Neural cell (in vitro differentiated cells): ENCODE measurements around the gene MTMR3. TPM values are rescaled to one million over a fixed set of nuclear protein-coding genes. Genes with fewer than 3 reads are reported as not detected.

ENCODE experiments used
- H2AFZ ChIP-seq: fragments of 200-600, 300-800 bp; sonication (generic), shearing (Covaris generic); 2 replicates; pipeline ENCODE4 v1.6.0; 2014; ENCODE audit warnings: low read depth, mild to moderate bottlenecking, antibody characterized with exemption, low read length, moderate library complexity
- H3F3A ChIP-seq: fragments of 200-600 bp; shearing (Covaris generic); 2 replicates; pipeline ENCODE4 v1.6.1; 2016; ENCODE audit warnings: mild to moderate bottlenecking, moderate library complexity, mixed read lengths, antibody characterized with exemption, low read length; ENCODE audit not compliant: insufficient read depth, poor library complexity, severe bottlenecking
- H3K27ac ChIP-seq: fragments of 200-600, 300-800 bp; sonication (generic), shearing (Covaris generic); 2 replicates; pipeline ENCODE4 v1.5.1; 2014; ENCODE audit warnings: mild to moderate bottlenecking, low read length, moderate library complexity
- H3K27me3 ChIP-seq: fragments of 300-800, 200-600 bp; sonication (generic), shearing (Covaris generic); 2 replicates; pipeline ENCODE4 v1.6.0; 2014; ENCODE audit warnings: mild to moderate bottlenecking, low read depth, low read length, moderate library complexity; ENCODE audit not compliant: insufficient read depth
- H3K36me3 ChIP-seq: fragments of 300-800, 200-600 bp; sonication (generic), shearing (Covaris generic); 2 replicates; pipeline ENCODE4 v1.5.1; 2014; ENCODE audit warnings: mild to moderate bottlenecking, antibody characterized with exemption, low read length, moderate library complexity; ENCODE audit not compliant: insufficient read depth
- H3K4me2 ChIP-seq: fragments of 300-800, 200-600 bp; sonication (generic), shearing (Covaris generic); 2 replicates; pipeline ENCODE4 v1.6.0; 2014; ENCODE audit warnings: mild to moderate bottlenecking, low read length
- H3K4me3 ChIP-seq: fragments of 300-800, 200-600 bp; sonication (generic), shearing (Covaris generic); 2 replicates; pipeline ENCODE4 v1.5.1; 2014; ENCODE audit warnings: mild to moderate bottlenecking, low read length, moderate library complexity
- H3K79me2 ChIP-seq: fragments of 200-600 bp; shearing (Covaris generic); replicated peaks from 2 replicates; pipeline ENCODE4 v1.6.0; 2014; ENCODE audit warnings: mild to moderate bottlenecking, low read length, moderate library complexity; ENCODE audit not compliant: insufficient read depth
- H3K9ac ChIP-seq: fragments of 300-800, 200-600 bp; sonication (generic), shearing (Covaris generic); 2 replicates; pipeline ENCODE4 v1.6.1; 2016; ENCODE audit warnings: mild to moderate bottlenecking, low read length, mixed read lengths
- H3K9me2 ChIP-seq: fragments of 200-600 bp; shearing (Covaris generic); 2 replicates; pipeline ENCODE4 v1.6.1; 2016; ENCODE audit warnings: mild to moderate bottlenecking, low read length, mixed read lengths; ENCODE audit not compliant: insufficient read depth
- H3K9me3 ChIP-seq: fragments of 200-600, 300-800 bp; sonication (generic), shearing (Covaris generic); 2 replicates; pipeline ENCODE4 v1.6.1; 2016; ENCODE audit warnings: mild to moderate bottlenecking, mixed run types, low read length, moderate library complexity, mixed read lengths
- H4K20me1 ChIP-seq: fragments of 200-600 bp; shearing (Covaris generic); 2 replicates; pipeline ENCODE4 v1.6.1; 2016; ENCODE audit warnings: mild to moderate bottlenecking, mixed run types; ENCODE audit not compliant: insufficient read depth
- CTCF ChIP-seq: fragments of 450-650 bp; IDR thresholded peaks from 2 replicates; pipeline ENCODE4 v1.5.1; 2014; ENCODE audit warnings: antibody characterized with exemption, mild to moderate bottlenecking, moderate library complexity; ENCODE audit not compliant: poor library complexity, severe bottlenecking
- EP300 ChIP-seq: fragments of 450-650 bp; conservative IDR thresholded peaks from 2 replicates; pipeline ENCODE4 v1.6.1; 2014; ENCODE audit warnings: antibody characterized with exemption, mild to moderate bottlenecking, moderate library complexity; ENCODE audit not compliant: poor library complexity, severe bottlenecking
- EZH2 ChIP-seq: fragments of 200-600, 300-800 bp; shearing (Covaris generic), sonication (generic); IDR thresholded peaks from 2 replicates; pipeline ENCODE4 v1.6.1; 2014; ENCODE audit warnings: antibody characterized with exemption, low read length, borderline replicate concordance, mild to moderate bottlenecking; ENCODE audit not compliant: insufficient read depth, poor library complexity, severe bottlenecking
- MXI1 ChIP-seq: fragments of 450-650 bp; conservative IDR thresholded peaks from 2 replicates; pipeline ENCODE4 v1.6.1; 2014; ENCODE audit warnings: antibody characterized with exemption, mild to moderate bottlenecking; ENCODE audit not compliant: poor library complexity, severe bottlenecking
- POLR2AphosphoS5 ChIP-seq: IDR thresholded peaks from 2 replicates; pipeline ENCODE4 v1.6.1; 2012
- RAD21 ChIP-seq: fragments of 450-650 bp; conservative IDR thresholded peaks from 2 replicates; pipeline ENCODE4 v1.6.1; 2014; ENCODE audit warnings: antibody characterized with exemption, mild to moderate bottlenecking, moderate library complexity
- REST ChIP-seq: IDR thresholded peaks from 2 replicates; pipeline ENCODE4 v1.6.1; 2012; ENCODE audit warnings: borderline replicate concordance
- SMC3 ChIP-seq: fragments of 450-650 bp; conservative IDR thresholded peaks from 2 replicates; pipeline ENCODE4 v1.6.1; 2014; ENCODE audit warnings: antibody characterized with exemption, mild to moderate bottlenecking, moderate library complexity; ENCODE audit not compliant: poor library complexity
- TAF1 ChIP-seq: IDR thresholded peaks from 2 replicates; pipeline ENCODE4 v1.6.1; 2012; ENCODE audit warnings: low read depth
- polyA plus RNA-seq: library from polyadenylated mRNA; depleted of rRNA; stranded (reverse); fragments of >200 nt; gene quantifications from 2 replicates; pipeline ENCODE4 v1.2.3, GENCODE V29; 2014

MTMR3 gene
- polyA plus RNA-seq, 1 donor from 2014 or later: 46.7 TPM

- H3K4me2 ChIP-seq: no peak overlapping the region
- TF ChIP-seq RAD21 (no peak), REST (no peak), CTCF (no peak), EZH2 (no peak), POLR2AphosphoS5 (no peak), MXI1 (no peak), EP300 (no peak), TAF1 (no peak), SMC3 (no peak)
Measured at GRCh38 chr22:30043161-30043560, 160.2 kb downstream of the MTMR3 start.

GRCh38 chr22:30044369-30044768 lies 161.4 kb downstream of the MTMR3 start:
- Histone ChIP-seq H3K27ac (no peak overlapping the region), H2AFZ (no peak overlapping the region), H3K9ac (no peak overlapping the region), H3F3A (no peaks in the 10 kb centered on the region), H3K9me2 (no peaks in the 10 kb centered on the region), H3K9me3 (peaks cover 3% of the 10 kb centered on the region), H3K4me2 (no peak overlapping the region), H3K27me3 (no peaks in the 10 kb centered on the region), H3K4me3 (no peak overlapping the region), H4K20me1 (no peaks in the 10 kb centered on the region), H3K36me3 (no peaks in the 10 kb centered on the region), H3K79me2 (no peaks in the 10 kb centered on the region)
- TF ChIP-seq MXI1 (no peak), CTCF (no peak), REST (no peak), SMC3 (no peak), EZH2 (no peak), RAD21 (no peak), EP300 (no peak), TAF1 (no peak), POLR2AphosphoS5 (no peak)

More at GRCh38 chr22:30043161-30043560, 160.2 kb downstream of the MTMR3 start:
- H3K27ac ChIP-seq: no peak overlapping the region
- peaks cover 3% of the 10 kb centered on the region for H3K9me3 ChIP-seq
- H3K9me2 ChIP-seq: no peaks in the 10 kb centered on the region
- no peaks in the 10 kb centered on the region for H3K79me2 ChIP-seq
- H3K36me3 ChIP-seq: no peaks in the 10 kb centered on the region
- no peak overlapping the region for H3K9ac ChIP-seq
- H3K4me3 ChIP-seq: no peak overlapping the region
- H4K20me1 ChIP-seq: no peaks in the 10 kb centered on the region
- H2AFZ ChIP-seq: no peak overlapping the region
- H3K27me3 ChIP-seq: no peaks in the 10 kb centered on the region
- H3F3A ChIP-seq: no peaks in the 10 kb centered on the region
